NCI-H187 treated with DMSO at 0.1 percent for 48 hours (cell line): ENCODE results near the gene HOXB7.

Source experiments
- DNase-seq: peaks from one replicate; lab custom pipeline; 2025; lab: John Stamatoyannopoulos, UW

HOXB7 gene

GRCh38 chr17:48565925-48566710, 44.7 kb downstream of the HOXB7 start:
- DNase-seq: no peak

- DNase-seq: no peak
Observed at GRCh38 chr17:48565022-48565554, 45.7 kb downstream of the HOXB7 start.

GRCh38 chr17:48564188-48565021, 46.4 kb downstream of the HOXB7 start:
- DNase-seq: no peak

- no peak for DNase-seq
Observed at GRCh38 chr17:48563867-48564187, 47.0 kb downstream of the HOXB7 start.

- DNase-seq: no peak
Observed at GRCh38 chr17:48563385-48563838, 47.4 kb downstream of the HOXB7 start.

- no peak for DNase-seq
Observed at GRCh38 chr17:48562934-48563333, 47.9 kb downstream of the HOXB7 start.

GRCh38 chr17:48561884-48562810, 48.7 kb downstream of the HOXB7 start:
- DNase-seq: no peak

GRCh38 chr17:48559840-48560817, 50.7 kb downstream of the HOXB7 start:
- no peak for DNase-seq

- no peak for DNase-seq
Observed at GRCh38 chr17:48559122-48559839, 51.5 kb downstream of the HOXB7 start.

GRCh38 chr17:48558831-48559121, 52.0 kb downstream of the HOXB7 start:
- DNase-seq: no peak

- DNase-seq: no peak
Observed at GRCh38 chr17:48558057-48558830, 52.6 kb downstream of the HOXB7 start.
